GM19025 (cell line): Measurements from ENCODE around the gene MRGPRF.
A peak's percentile ranks its signal among the peaks of the same experiment; 100 is the strongest.

ENCODE experiments used
- ATAC-seq: cut with Tn5 transposase; IDR thresholded peaks from one replicate; pipeline ENCODE4 v1.9.1; 2021; ENCODE audit warnings: mild to moderate bottlenecking, low read depth, moderate library complexity; ENCODE audit not compliant: unreplicated experiment

The MRGPRF gene

GRCh38 chr11:69013009-69013951 lies at the start of gene MRGPRF:
Gene MRGPRF, minus strand, starts transcription at chr11:69013246. Its CDS starts 3,345 bp downstream, at chr11:69009901.
- ATAC-seq: no peak

GRCh38 chr11:69062169-69062855 lies 49.3 kb upstream of the MRGPRF start:
- ATAC-seq: no peak

GRCh38 chr11:69061713-69062053 lies 48.6 kb upstream of the MRGPRF start:
- no peak for ATAC-seq

- ATAC-seq: no peak
Observed at GRCh38 chr11:69060806-69061712, 48.0 kb upstream of the MRGPRF start.

- no peak for ATAC-seq
Observed at GRCh38 chr11:69059985-69060384, 46.9 kb upstream of the MRGPRF start.

- ATAC-seq: no peak
Observed at GRCh38 chr11:69059429-69059828, 46.4 kb upstream of the MRGPRF start.

GRCh38 chr11:69058511-69059270 lies 45.6 kb upstream of the MRGPRF start:
- no peak for ATAC-seq

GRCh38 chr11:69057801-69058200 lies 44.8 kb upstream of the MRGPRF start:
- no peak for ATAC-seq

GRCh38 chr11:69057236-69057635 lies 44.2 kb upstream of the MRGPRF start:
- no peak for ATAC-seq

- ATAC-seq: peak; percentile 74
Observed at GRCh38 chr11:69055598-69056516, 42.8 kb upstream of the MRGPRF start.

GRCh38 chr11:69055212-69055586 lies 42.2 kb upstream of the MRGPRF start:
- no peak for ATAC-seq

GRCh38 chr11:69054397-69055211 lies 41.6 kb upstream of the MRGPRF start:
- no peak for ATAC-seq

GRCh38 chr11:69053546-69054396 lies 40.7 kb upstream of the MRGPRF start:
- ATAC-seq: no peak

- ATAC-seq: no peak
Observed at GRCh38 chr11:69053169-69053477, 40.1 kb upstream of the MRGPRF start.

GRCh38 chr11:69052343-69053168 lies 39.5 kb upstream of the MRGPRF start:
- no peak for ATAC-seq
